NCI-H2029 treated with DMSO at 0.1 percent for 48 hours (cell line): ENCODE results near the gene COMMD8.
"Not testable (repeated sequence)": the region's sequence is repeated elsewhere in the genome, so short reads cannot be mapped to it uniquely, and the experiment has no call there.

Source experiments
- DNase-seq: peaks from one replicate; lab custom pipeline; 2025; lab: John Stamatoyannopoulos, UW

Gene COMMD8

GRCh38 chr4:47463235-47463956, at the start of gene COMMD8:
TSS of gene COMMD8 (minus strand) at chr4:47463702. CDS start at chr4:47463651, 51 bp downstream.
- DNase-seq: peak; percentile 74

GRCh38 chr4:47510506-47511143, 47.1 kb upstream of the COMMD8 start:
- no peak for DNase-seq

- DNase-seq: no peak
Measured at GRCh38 chr4:47505666-47506065, 42.2 kb upstream of the COMMD8 start.

GRCh38 chr4:47505147-47505546, 41.6 kb upstream of the COMMD8 start:
- DNase-seq: no peak

- DNase-seq: no peak
Measured at GRCh38 chr4:47500776-47501175, 37.3 kb upstream of the COMMD8 start.

- no peak for DNase-seq
Measured at GRCh38 chr4:47499700-47500099, 36.2 kb upstream of the COMMD8 start.

GRCh38 chr4:47498899-47499298, 35.4 kb upstream of the COMMD8 start:
- DNase-seq: no peak

GRCh38 chr4:47494124-47494430, 30.6 kb upstream of the COMMD8 start:
- DNase-seq: no peak

- DNase-seq: no peak
Measured at GRCh38 chr4:47493238-47494123, 30.0 kb upstream of the COMMD8 start.

- no peak for DNase-seq
Measured at GRCh38 chr4:47490550-47490949, 27.0 kb upstream of the COMMD8 start.

- DNase-seq: no peak
Measured at GRCh38 chr4:47488706-47489105, 25.2 kb upstream of the COMMD8 start.

GRCh38 chr4:47486727-47487126, 23.2 kb upstream of the COMMD8 start:
- not testable (repeated sequence) for DNase-seq

- no peak for DNase-seq
Measured at GRCh38 chr4:47486231-47486673, 22.8 kb upstream of the COMMD8 start.

GRCh38 chr4:47485768-47486167, 22.3 kb upstream of the COMMD8 start:
- DNase-seq: no peak

GRCh38 chr4:47485047-47485692, 21.7 kb upstream of the COMMD8 start, which contains the start of gene ATP10D:
TSS of gene ATP10D (plus strand) at chr4:47485275. CDS start at chr4:47512541, 27,266 bp downstream.
- DNase-seq: peak; percentile 57

- DNase-seq: no peak
Measured at GRCh38 chr4:47484168-47484567, 20.7 kb upstream of the COMMD8 start.

GRCh38 chr4:47483745-47484144, 20.2 kb upstream of the COMMD8 start:
- no peak for DNase-seq

GRCh38 chr4:47482326-47482725, 18.8 kb upstream of the COMMD8 start:
- no peak for DNase-seq

- no peak for DNase-seq
Measured at GRCh38 chr4:47478804-47479203, 15.3 kb upstream of the COMMD8 start.

- DNase-seq: no peak
Measured at GRCh38 chr4:47475411-47475810, 11.9 kb upstream of the COMMD8 start.

GRCh38 chr4:47474799-47475198, 11.3 kb upstream of the COMMD8 start:
- no peak for DNase-seq

- DNase-seq: no peak
Measured at GRCh38 chr4:47473141-47473750, 9.7 kb upstream of the COMMD8 start.
